NB4 (cell line): ENCODE measurements around the gene INPP5B.

Experiments used
- POLR2A ChIP-seq: IDR thresholded peaks from 2 replicates; pipeline ENCODE4 v1.6.1; 2011; ENCODE audit warnings: mild to moderate bottlenecking; ENCODE audit not compliant: insufficient read length; ENCODE audit errors: extremely low read depth
- TF ChIP-seq, protein P1 (sequence below): IDR thresholded peaks from one replicate; pipeline ENCODE4 v1.5.1; 2012; ENCODE audit warnings: low read depth, low read length

DNA sequence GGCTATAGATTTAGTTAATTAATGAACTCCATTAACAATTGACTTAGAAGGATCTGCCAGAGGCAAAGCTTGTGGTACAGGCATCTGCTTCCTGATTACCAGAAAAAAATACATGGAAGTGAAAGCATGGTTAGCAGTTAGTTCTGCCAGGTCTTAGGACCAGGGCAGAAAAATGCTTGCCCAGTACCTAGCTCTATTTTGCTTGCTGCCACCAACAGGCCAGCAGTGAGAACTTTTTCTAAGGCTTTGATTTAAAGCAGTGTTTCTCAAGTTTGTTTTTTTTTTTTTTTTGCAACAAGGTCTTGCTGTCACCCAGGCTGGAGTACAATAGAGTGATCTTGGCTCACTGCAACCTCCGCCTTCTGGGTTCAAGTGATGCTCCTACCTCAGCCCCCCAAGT lies 71.0 kb downstream of the INPP5B start:
- TF ChIP-seq, protein P1, sequence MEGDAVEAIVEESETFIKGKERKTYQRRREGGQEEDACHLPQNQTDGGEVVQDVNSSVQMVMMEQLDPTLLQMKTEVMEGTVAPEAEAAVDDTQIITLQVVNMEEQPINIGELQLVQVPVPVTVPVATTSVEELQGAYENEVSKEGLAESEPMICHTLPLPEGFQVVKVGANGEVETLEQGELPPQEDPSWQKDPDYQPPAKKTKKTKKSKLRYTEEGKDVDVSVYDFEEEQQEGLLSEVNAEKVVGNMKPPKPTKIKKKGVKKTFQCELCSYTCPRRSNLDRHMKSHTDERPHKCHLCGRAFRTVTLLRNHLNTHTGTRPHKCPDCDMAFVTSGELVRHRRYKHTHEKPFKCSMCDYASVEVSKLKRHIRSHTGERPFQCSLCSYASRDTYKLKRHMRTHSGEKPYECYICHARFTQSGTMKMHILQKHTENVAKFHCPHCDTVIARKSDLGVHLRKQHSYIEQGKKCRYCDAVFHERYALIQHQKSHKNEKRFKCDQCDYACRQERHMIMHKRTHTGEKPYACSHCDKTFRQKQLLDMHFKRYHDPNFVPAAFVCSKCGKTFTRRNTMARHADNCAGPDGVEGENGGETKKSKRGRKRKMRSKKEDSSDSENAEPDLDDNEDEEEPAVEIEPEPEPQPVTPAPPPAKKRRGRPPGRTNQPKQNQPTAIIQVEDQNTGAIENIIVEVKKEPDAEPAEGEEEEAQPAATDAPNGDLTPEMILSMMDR, result peak; percentile 26
- no peak for TF ChIP-seq POLR2A
